Cardiac muscle cell (in vitro differentiated cells and primary cell): Measurements from ENCODE around the gene UBASH3B. TPM values are rescaled to one million over a fixed set of nuclear protein-coding genes. Genes with fewer than 3 reads are reported as not detected.

Experiments used
- DNase-seq, 2 donors: peaks; one replicate each; pipeline versions ENCODE4 v3.0.0 to v3.0.0-alpha.2; 2010 to 2017; ENCODE audit warnings: low read depth in 1 of 2, low spot score in 1 of 2
- H3K27ac ChIP-seq: fragments of 200-600 bp; sonication (generic); 2 replicates; pipeline ENCODE4 v1.5.1; 2016
- H3K27me3 ChIP-seq: fragments of 200-600 bp; sonication (generic); 2 replicates; pipeline ENCODE4 v1.6.0; 2016; ENCODE audit warnings: control low read depth
- H3K36me3 ChIP-seq: fragments of 200-600 bp; sonication (generic); 2 replicates; pipeline ENCODE4 v1.5.1; 2016; ENCODE audit warnings: control low read depth
- H3K4me1 ChIP-seq: fragments of 200-600 bp; sonication (generic); 2 replicates; pipeline ENCODE4 v1.8.1; 2017; ENCODE audit warnings: low read depth, mild to moderate bottlenecking, mixed run types
- H3K4me3 ChIP-seq: fragments of 200-600 bp; sonication (generic); 2 replicates; pipeline ENCODE4 v1.5.1; 2016; ENCODE audit warnings: mild to moderate bottlenecking
- H3K9me3 ChIP-seq: fragments of 200-600 bp; sonication (generic); 2 replicates; pipeline ENCODE4 v1.5.1; 2017; ENCODE audit warnings: low read depth, mild to moderate bottlenecking, control low read depth
- polyA plus RNA-seq: library from polyadenylated mRNA; unstranded; fragments of >200 nt; fragmentation: Nextera tagmentation; extraction: Ambion mirVana; gene quantifications from 2 replicates; pipeline ENCODE4 v1.2.1, GENCODE V29; 2016
- total RNA-seq: library from RNA; depleted of rRNA; stranded (reverse); fragments of >200 nt; gene quantifications from 2 replicates; pipeline ENCODE4 v1.2.3, GENCODE V29; 2016
- TF ChIP-seq, protein P1 (sequence below): IDR thresholded peaks from 2 replicates; pipeline ENCODE4 v1.5.1; 2012; ENCODE audit warnings: low read depth, mild to moderate bottlenecking, low read length

The UBASH3B gene
- total and polyA plus RNA-seq, 2 experiments from 2014 or later: 2.7 TPM; not detected in 1

DNA sequence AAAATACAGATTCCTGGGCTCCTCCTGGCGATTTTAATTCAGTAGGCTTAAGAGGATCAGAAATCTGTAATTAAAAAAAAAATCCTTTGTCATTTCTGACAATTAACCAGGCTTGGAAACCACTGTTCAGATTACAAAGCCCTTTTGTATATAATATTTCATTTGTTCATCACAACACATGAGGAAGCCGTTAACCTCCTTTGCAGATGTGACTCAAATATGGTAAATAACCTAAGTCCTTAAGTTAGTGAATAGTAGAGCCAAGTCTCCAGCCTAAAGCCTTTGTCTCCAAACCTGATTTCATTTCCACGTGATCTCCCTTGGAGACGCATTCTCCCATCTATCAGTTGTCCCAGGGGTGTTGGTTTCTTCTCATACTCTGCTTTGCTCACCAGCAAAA lies 67.6 kb downstream of the UBASH3B start:
- Histone ChIP-seq H3K36me3 (no peaks in the 10 kb centered on the region), H3K9me3 (no peaks in the 10 kb centered on the region), H3K4me1 (no peaks in the 10 kb centered on the region), H3K27me3 (no peaks in the 10 kb centered on the region), H3K27ac (no peak overlapping the region), H3K4me3 (no peak overlapping the region)
- no peak for DNase-seq
- TF ChIP-seq, protein P1, sequence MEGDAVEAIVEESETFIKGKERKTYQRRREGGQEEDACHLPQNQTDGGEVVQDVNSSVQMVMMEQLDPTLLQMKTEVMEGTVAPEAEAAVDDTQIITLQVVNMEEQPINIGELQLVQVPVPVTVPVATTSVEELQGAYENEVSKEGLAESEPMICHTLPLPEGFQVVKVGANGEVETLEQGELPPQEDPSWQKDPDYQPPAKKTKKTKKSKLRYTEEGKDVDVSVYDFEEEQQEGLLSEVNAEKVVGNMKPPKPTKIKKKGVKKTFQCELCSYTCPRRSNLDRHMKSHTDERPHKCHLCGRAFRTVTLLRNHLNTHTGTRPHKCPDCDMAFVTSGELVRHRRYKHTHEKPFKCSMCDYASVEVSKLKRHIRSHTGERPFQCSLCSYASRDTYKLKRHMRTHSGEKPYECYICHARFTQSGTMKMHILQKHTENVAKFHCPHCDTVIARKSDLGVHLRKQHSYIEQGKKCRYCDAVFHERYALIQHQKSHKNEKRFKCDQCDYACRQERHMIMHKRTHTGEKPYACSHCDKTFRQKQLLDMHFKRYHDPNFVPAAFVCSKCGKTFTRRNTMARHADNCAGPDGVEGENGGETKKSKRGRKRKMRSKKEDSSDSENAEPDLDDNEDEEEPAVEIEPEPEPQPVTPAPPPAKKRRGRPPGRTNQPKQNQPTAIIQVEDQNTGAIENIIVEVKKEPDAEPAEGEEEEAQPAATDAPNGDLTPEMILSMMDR: no peak

DNA sequence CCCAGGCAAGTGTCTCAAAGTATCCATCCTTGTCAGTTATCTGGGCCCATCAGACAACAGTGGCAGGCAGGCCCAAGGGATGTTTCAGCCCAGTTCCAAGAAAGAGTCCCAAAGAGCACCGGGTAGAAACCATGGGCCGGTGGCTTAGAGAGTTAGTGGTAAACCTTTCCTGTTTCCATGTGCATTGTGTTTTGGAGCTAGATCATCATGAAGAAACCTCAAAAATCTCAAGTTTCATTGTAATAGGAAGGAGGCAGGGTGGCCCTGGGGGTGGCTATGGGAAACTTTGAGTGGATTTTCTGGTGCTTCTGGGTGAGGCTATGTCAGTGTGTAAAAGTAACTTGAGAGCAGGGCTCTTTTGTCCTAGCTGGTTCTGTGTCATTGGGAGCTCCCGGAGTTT lies 68.1 kb downstream of the UBASH3B start:
- no peak for DNase-seq

GRCh38 chr11:122724520-122724919 lies 69.0 kb downstream of the UBASH3B start:
- H3K27me3 ChIP-seq: no peaks in the 10 kb centered on the region
- H3K4me1 ChIP-seq: no peaks in the 10 kb centered on the region
- TF ChIP-seq, protein P1: no peak
- H3K36me3 ChIP-seq: no peaks in the 10 kb centered on the region
- H3K9me3 ChIP-seq: no peaks in the 10 kb centered on the region
- no peak overlapping the region for H3K4me3 ChIP-seq
- DNase-seq: peak in 1 of 2 donors; percentile 40
- no peak overlapping the region for H3K27ac ChIP-seq

More for the DNA sequence above, 68.1 kb downstream of the UBASH3B start:
- Histone ChIP-seq H3K27me3 (no peaks in the 10 kb centered on the region), H3K27ac (no peak overlapping the region), H3K4me1 (no peaks in the 10 kb centered on the region), H3K4me3 (no peak overlapping the region), H3K36me3 (no peaks in the 10 kb centered on the region), H3K9me3 (no peaks in the 10 kb centered on the region)
- TF ChIP-seq, protein P1: no peak

DNA sequence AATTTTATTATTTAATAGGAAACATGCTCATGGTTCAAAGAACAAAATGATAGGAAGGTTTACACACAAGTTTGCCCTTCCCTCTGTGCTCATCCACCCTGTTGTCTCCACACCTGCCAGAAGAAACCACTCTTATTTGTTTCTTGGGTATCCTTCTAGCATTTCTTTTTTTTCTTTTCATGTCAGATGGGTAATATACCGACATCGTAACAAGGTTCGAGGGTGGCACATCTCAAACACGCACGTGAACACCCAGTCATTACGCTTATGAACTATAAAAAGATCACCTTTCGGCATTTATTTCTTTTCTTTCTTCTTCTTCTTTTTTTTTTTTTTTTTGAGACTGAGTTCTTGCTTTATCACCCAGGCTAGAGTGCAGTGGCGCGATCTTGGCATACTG lies 70.5 kb downstream of the UBASH3B start:
- H3K4me3 ChIP-seq: no peak overlapping the region
- no peak for DNase-seq
- H3K9me3 ChIP-seq: no peaks in the 10 kb centered on the region
- TF ChIP-seq, protein P1: no peak
- H3K27ac ChIP-seq: no peak overlapping the region
- no peaks in the 10 kb centered on the region for H3K27me3 ChIP-seq
- H3K36me3 ChIP-seq: no peaks in the 10 kb centered on the region
- no peaks in the 10 kb centered on the region for H3K4me1 ChIP-seq

DNA sequence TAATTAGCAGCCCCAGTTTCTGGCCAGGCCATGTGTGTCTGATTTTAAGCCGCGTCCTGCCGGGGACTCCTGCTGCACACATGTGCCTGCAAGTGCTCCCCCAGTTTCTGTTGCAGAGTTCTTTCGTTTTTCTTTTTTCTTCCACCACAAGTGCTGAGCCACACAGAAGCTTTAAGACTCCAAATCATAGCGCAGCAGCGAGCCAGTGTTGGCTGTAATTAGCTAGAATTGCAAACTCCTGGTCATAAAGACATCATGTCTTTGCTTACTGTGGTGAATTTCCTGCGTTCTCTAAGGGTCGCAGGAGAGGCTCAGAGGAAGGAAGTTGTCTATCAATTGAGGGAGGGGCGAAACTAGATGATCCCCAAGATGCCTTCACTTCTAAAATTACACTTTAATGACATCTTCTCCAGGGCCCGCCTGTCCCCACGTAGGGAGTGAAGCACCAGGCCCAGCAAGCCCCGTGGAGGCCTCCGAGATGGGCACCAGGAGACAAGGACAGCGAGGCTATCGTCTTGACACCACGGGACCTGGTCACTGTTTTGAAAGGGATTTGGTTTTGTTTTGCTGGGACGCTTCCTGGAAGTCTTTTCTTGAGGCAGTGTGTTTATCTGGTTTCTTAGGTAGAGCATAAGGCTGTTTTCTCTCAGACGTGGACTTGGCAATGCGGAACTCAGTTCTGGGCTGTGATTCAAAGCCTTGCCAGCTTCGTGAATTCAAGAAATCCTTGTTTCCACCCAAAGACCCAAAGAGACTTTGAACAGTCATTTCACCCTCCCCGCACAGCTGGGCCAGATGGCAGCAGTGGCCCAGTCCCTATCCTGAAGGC lies 71.8 kb downstream of the UBASH3B start:
- DNase-seq: no peak
- TF ChIP-seq, protein P1: no peak
- H3K9me3 ChIP-seq: no peaks in the 10 kb centered on the region
- no peak overlapping the region for H3K27ac ChIP-seq
- H3K4me3 ChIP-seq: no peak overlapping the region
- no peaks in the 10 kb centered on the region for H3K36me3 ChIP-seq
- H3K27me3 ChIP-seq: no peaks in the 10 kb centered on the region
- H3K4me1 ChIP-seq: no peaks in the 10 kb centered on the region
